Testis (tissue), 2 donors: ENCODE data around the gene FRMD4B.

Experiments used
- POLR2A ChIP-seq: fragments of 450-650 bp; IDR thresholded peaks from one replicate; pipeline ENCODE4 v1.6.1; 2017; ENCODE audit warnings: antibody characterized with exemption, mild to moderate bottlenecking, moderate library complexity
- TF ChIP-seq, protein P1 (sequence below), 3 experiments: fragments of 450-650 bp in 2 of 3; fragments of 200-600 bp in 1 of 3; sonication (generic) in 1 of 3; IDR thresholded peaks; one replicate each; pipeline ENCODE4 v1.5.1; 2016 to 2019; ENCODE audit warnings: antibody characterized with exemption in 3 of 3, mild to moderate bottlenecking in 2 of 3, moderate library complexity in 1 of 3

DNA sequence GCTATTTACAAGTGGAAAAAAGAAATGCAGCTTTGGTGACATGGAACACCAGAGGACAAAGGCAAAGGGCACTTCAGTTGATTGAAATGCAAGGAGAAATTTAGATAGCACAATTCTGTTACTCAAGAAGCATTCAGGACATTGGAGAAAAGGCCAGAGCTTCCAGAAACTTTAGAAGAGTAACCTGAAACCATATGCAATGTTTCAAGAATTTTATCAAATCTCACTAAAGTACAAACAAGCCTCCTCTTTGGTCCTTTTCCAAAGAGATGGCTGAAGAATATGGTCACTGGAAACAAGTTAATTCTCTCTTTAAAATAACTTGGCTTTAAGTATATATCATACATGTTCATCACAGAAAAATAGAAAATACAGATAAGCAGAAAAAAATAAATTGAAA, 248.9 kb downstream of the FRMD4B start:
- no peak for TF ChIP-seq POLR2A
- TF ChIP-seq, protein P1, sequence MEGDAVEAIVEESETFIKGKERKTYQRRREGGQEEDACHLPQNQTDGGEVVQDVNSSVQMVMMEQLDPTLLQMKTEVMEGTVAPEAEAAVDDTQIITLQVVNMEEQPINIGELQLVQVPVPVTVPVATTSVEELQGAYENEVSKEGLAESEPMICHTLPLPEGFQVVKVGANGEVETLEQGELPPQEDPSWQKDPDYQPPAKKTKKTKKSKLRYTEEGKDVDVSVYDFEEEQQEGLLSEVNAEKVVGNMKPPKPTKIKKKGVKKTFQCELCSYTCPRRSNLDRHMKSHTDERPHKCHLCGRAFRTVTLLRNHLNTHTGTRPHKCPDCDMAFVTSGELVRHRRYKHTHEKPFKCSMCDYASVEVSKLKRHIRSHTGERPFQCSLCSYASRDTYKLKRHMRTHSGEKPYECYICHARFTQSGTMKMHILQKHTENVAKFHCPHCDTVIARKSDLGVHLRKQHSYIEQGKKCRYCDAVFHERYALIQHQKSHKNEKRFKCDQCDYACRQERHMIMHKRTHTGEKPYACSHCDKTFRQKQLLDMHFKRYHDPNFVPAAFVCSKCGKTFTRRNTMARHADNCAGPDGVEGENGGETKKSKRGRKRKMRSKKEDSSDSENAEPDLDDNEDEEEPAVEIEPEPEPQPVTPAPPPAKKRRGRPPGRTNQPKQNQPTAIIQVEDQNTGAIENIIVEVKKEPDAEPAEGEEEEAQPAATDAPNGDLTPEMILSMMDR (IDR thresholded peaks at IDR 0.05), result no peak
